Immature natural killer cell (primary cell): ENCODE results near the gene TWF2. TPM values are rescaled to one million over a fixed set of nuclear protein-coding genes. Genes with fewer than 3 reads are reported as not detected.
A peak's percentile ranks its signal among the peaks of the same experiment; 100 is the strongest.

Source experiments
- DNase-seq, 3 donors: peaks; one replicate each; pipeline ENCODE4 v3.0.0; 2022; ENCODE audit warnings: mixed read lengths in 1 of 3
- H3K27ac Mint-ChIP-seq, 6 donors: one replicate each; pipeline ENCODE4 v1.8.0; 2020; ENCODE audit warnings: mixed read lengths in 6 of 6, mild to moderate bottlenecking in 5 of 6, inconsistent platforms in 4 of 6, moderate library complexity in 3 of 6
- H3K27me3 Mint-ChIP-seq, 3 donors: one replicate each; pipeline ENCODE4 v1.8.0; 2020 to 2021; ENCODE audit warnings: low read depth in 3 of 3, mild to moderate bottlenecking in 3 of 3, mixed read lengths in 3 of 3, moderate library complexity in 3 of 3, inconsistent platforms in 1 of 3
- H3K36me3 Mint-ChIP-seq, 3 donors: one replicate each; pipeline ENCODE4 v1.8.0; 2020; ENCODE audit warnings: mixed read lengths in 3 of 3, inconsistent platforms in 2 of 3, mild to moderate bottlenecking in 2 of 3
- H3K4me1 Mint-ChIP-seq, 2 donors: one replicate each; pipeline ENCODE4 v1.8.0; 2020; ENCODE audit warnings: inconsistent platforms in 2 of 2, mild to moderate bottlenecking in 2 of 2, mixed read lengths in 2 of 2, moderate library complexity in 1 of 2
- H3K4me3 Mint-ChIP-seq, 5 donors: one replicate each; pipeline ENCODE4 v1.8.0; 2020; ENCODE audit warnings: mild to moderate bottlenecking in 5 of 5, mixed read lengths in 5 of 5, inconsistent platforms in 3 of 5, moderate library complexity in 3 of 5
- H3K9me3 Mint-ChIP-seq, 6 donors: one replicate each; pipeline ENCODE4 v1.8.0; 2020; ENCODE audit warnings: mild to moderate bottlenecking in 6 of 6, mixed read lengths in 6 of 6, inconsistent platforms in 4 of 6, moderate library complexity in 3 of 6
- polyA plus RNA-seq, 3 donors: library from polyadenylated mRNA; unstranded; fragments of 300-500 nt; fragmentation: Illumina TruSeq; gene quantifications; one replicate each; pipeline ENCODE4 v1.2.3, GENCODE V29; 2021

TWF2 gene
- polyA plus RNA-seq, 3 donors from 2014 or later = 96.4 to 159 (median 143) TPM

DNA sequence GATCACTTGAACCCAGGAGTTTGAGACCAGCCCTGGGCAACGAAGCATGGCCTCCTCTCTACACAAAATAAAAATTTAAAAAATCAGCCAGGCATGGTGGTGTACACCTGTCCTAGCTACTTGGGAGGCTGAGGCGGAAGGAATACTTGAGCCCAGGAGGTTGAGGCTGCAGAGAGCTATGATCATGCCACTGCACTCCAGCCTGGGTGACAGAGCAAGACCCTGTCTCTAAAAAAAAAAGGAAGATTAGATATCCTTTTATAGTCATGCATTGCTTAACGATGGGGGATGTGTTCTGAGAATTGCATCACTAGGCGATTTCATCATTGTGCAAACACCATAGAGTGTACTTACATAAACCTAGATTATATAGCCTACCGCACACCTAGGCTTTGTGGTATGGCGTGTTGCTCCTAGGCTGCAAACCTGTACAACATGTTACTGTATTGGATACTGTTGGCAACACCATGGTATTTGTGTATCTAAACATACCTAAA is 28.4 kb downstream of the TWF2 start:
- H3K9me3 Mint-ChIP-seq = no peaks in the 10 kb centered on the region
- no peaks in the 10 kb centered on the region for H3K4me1 Mint-ChIP-seq

DNA sequence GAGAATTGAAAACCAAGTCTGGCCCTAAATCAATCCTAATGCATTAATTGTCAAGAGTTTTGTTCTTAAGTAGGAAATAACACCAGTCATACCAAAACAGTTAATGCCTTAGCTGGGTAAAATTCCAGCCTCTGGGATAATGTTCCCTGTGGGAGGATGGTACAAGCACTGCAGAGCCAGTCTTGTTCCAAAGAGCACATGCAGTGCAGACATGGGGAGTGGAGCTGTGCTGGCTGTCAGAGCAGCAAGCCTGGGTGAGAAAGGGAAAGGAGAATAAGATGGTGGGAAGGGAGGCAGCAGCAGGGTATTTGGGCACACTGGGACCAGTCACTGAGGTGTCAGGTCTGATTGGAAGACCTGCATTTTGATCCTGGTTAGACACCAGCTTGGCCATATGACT is 28.9 kb downstream of the TWF2 start:
- no peaks in the 10 kb centered on the region for H3K4me1 Mint-ChIP-seq

More for the DNA sequence above, 28.4 kb downstream of the TWF2 start:
- H3K27me3 Mint-ChIP-seq = no peaks in the 10 kb centered on the region
- H3K27ac Mint-ChIP-seq = no peak overlapping the region
- no peak overlapping the region for H3K4me3 Mint-ChIP-seq
- H3K36me3 Mint-ChIP-seq = peaks cover 29 to 73% (median 48%) of the 10 kb centered on the region in 3 donors
- DNase-seq = no peak

DNA sequence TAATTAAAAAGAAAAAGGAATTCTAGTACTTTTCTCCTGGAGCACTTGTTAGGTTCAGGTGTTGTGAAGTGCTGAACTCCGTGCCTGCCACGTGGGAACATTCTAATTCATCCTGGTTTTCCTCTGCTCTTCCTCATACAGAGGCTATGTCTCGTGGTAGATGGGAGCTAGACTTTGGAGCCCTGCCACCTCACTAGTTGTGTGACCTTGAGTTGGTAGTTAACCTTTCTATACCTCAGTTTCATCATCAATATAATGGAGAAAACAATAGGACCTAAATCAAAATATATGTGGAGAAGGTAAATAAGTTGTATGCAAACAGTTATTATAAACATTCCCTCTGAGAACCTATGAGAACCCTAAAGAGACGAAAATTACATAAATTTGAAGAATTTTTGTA is 30.4 kb downstream of the TWF2 start:
- H3K27me3 Mint-ChIP-seq = no peaks in the 10 kb centered on the region
- no peaks in the 10 kb centered on the region for H3K9me3 Mint-ChIP-seq
- H3K4me1 Mint-ChIP-seq = no peaks in the 10 kb centered on the region
- peaks cover 27 to 73% (median 45%) of the 10 kb centered on the region in 3 donors for H3K36me3 Mint-ChIP-seq
- no peak overlapping the region for H3K4me3 Mint-ChIP-seq
- no peak for DNase-seq
- H3K27ac Mint-ChIP-seq = peak overlapping the region in 2 of 6 donors; percentile 25 to 30

More for the DNA sequence above, 28.9 kb downstream of the TWF2 start:
- Mint-ChIP-seq H3K27me3 (no peaks in the 10 kb centered on the region), H3K9me3 (no peaks in the 10 kb centered on the region), H3K27ac (peak overlapping the region in 1 of 6 donors; percentile 52), H3K36me3 (peaks cover 27 to 71% (median 42%) of the 10 kb centered on the region in 3 donors), H3K4me3 (no peak overlapping the region)
- DNase-seq = no peak

DNA sequence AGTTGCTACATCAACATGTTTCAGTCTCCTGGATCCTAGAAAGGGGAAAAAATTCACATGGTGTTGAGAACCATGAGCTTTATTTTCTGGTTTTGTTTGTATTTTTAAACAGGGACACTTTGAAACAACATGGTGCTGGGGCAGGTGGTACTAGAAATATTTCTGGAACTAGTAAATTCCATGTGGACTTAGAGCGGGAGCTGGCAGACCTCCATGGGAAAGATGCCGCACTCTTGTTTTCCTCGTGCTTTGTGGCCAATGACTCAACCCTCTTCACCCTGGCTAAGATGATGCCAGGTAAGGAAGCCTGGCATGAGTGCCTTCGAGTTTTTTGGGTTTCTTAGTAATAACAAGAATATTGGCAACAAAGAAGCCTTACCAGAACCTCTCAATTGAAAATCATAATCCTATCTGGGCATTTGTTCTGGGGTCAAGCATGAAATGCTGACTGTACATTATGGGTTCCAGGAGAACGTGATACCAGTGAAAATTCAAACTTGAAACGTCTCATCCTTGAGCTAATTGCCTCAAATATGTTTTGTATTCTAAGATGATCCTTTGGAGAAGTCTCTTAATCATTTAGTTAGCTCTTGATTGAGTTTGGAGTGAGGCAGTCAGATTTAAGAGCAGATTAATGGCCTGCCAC is 33.1 kb downstream of the TWF2 start:
- Mint-ChIP-seq H3K9me3 (no peaks in the 10 kb centered on the region), H3K4me3 (no peak overlapping the region), H3K4me1 (peaks cover 8 to 10% of the 10 kb centered on the region in 2 donors), H3K27ac (no peak overlapping the region), H3K27me3 (no peaks in the 10 kb centered on the region), H3K36me3 (peaks cover 17 to 64% (median 34%) of the 10 kb centered on the region in 3 donors)
- no peak for DNase-seq

DNA sequence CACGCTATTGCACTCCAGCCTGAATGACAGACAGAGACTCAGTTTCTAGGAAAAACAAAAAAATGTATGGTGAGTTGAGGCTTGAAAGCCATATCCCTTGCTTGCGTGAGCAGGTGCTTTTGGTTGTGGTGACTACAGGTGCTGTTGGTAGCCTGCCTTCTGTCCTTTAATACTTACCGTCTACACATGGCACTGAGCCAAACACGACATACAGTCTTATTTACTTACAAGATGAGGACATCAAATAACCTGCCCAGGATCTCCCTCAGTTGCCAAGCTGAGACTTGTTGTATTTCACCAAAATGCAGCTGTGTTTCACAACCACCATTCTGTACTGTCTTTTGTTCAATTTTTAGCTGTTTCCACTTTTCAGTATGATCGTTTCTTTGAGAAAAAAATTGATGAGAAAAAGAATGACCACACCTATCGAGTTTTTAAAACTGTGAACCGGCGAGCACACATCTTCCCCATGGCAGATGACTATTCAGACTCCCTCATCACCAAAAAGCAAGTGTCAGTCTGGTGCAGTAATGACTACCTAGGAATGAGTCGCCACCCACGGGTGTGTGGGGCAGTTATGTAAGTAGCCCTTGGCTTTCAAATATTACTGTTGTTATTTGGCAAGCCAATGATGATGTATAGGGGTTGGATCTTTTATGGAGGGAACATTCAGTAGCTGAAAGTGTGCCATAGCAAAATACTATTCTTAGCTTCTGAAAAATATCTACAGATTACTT is 34.5 kb downstream of the TWF2 start:
- Mint-ChIP-seq H3K4me3 (no peak overlapping the region), H3K9me3 (peaks cover 0 to 1% (median 0%) of the 10 kb centered on the region in 6 donors), H3K27ac (peak overlapping the region in 1 of 6 donors; percentile 25), H3K27me3 (no peaks in the 10 kb centered on the region), H3K36me3 (peaks cover 21 to 61% (median 31%) of the 10 kb centered on the region in 3 donors), H3K4me1 (peaks cover 13 to 20% of the 10 kb centered on the region in 2 donors)
- DNase-seq = no peak

DNA sequence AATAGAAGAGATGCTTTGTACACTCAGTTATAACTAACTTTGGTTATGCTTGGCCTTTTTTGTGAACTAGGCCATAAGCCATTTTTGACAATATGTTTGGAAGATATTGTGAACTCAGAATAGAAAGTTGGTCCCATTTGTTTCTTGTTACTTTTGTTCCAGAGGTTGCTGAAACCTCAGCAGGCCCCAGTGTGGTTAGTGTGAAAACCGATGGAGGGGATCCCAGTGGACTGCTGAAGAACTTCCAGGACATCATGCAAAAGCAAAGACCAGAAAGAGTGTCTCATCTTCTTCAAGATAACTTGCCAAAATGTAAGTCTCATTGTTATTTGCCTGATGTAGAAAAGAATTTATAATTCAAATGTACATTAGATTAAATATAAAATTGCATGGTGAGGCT is 35.3 kb downstream of the TWF2 start:
- Mint-ChIP-seq H3K4me3 (no peak overlapping the region), H3K27me3 (peaks cover 0 to 2% (median 2%) of the 10 kb centered on the region in 3 donors)
- no peak for DNase-seq

DNA sequence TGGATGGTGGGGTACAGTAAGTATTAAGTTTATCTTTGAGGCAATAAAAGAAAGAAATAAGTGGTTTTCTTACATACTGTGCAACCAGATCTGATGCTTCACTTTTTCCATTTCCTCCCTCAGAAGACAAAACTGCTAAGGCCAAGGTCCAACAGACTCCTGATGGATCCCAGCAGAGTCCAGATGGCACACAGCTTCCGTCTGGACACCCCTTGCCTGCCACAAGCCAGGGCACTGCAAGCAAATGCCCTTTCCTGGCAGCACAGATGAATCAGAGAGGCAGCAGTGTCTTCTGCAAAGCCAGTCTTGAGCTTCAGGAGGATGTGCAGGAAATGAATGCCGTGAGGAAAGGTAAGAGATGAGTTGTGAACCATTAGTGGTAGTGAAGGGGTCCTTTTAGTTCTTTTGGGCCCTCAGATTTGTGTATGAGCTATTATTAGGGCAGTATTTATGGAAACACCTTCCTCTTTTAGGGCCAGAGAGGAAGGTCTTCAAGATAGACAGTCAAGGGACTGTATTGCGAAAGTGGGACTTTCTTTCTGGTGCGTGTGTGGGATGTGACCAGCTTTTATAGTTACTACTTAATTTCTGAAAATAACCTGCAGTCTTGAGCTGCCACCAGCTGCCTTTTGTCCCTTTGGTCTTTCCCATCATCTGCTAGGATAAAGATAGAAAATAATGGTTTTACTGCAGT is 36.4 kb downstream of the TWF2 start:
- Mint-ChIP-seq H3K27ac (peak overlapping the region in 1 of 6 donors; percentile 45), H3K4me3 (no peak overlapping the region), H3K9me3 (peaks cover 0 to 1% (median 0%) of the 10 kb centered on the region in 6 donors), H3K4me1 (peaks cover 29 to 36% of the 10 kb centered on the region in 2 donors), H3K27me3 (peaks cover 4 to 10% (median 9%) of the 10 kb centered on the region in 3 donors), H3K36me3 (peaks cover 21 to 45% (median 23%) of the 10 kb centered on the region in 3 donors)
- no peak for DNase-seq

More for the DNA sequence above, 35.3 kb downstream of the TWF2 start:
- Mint-ChIP-seq H3K36me3 (peaks cover 21 to 55% (median 31%) of the 10 kb centered on the region in 3 donors), H3K9me3 (peaks cover 0 to 1% (median 0%) of the 10 kb centered on the region in 6 donors), H3K4me1 (peaks cover 21 to 28% of the 10 kb centered on the region in 2 donors), H3K27ac (peak overlapping the region in 1 of 6 donors; percentile 17)

DNA sequence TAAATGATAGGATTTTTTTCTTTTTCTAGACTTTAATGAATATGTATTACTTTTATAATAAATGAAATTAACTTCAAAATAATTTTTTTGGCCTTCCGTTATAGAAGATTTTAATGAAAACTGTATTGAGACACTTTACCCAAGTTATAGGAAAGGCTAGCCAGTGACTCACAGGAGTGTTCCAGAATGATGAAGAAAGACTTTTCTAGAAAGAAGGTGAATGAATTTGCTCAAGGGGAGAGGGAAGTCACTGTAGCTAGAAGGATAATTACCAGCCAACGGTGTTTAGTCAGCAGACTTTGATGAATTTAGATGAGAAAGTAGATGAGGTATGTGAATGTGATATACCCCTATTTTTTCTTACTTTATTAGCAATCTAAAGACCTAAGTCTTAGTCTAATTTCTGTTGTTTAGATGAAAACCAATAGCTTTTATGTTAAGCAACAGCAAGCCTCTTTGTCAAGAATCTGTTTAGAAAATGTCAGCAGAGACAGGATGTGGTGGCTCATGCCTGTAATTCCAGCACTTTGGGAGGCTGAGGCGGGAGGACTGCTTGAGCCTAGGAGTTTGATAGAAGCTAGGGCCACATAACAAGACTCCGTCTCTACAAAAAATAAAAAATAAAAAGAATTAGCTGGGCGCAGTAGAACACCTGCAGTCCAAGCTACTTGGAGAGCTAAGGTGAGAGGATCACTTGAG is 37.8 kb downstream of the TWF2 start:
- DNase-seq = no peak
- Mint-ChIP-seq H3K4me1 (peaks cover 35 to 40% of the 10 kb centered on the region in 2 donors), H3K9me3 (peaks cover 0 to 1% (median 0%) of the 10 kb centered on the region in 6 donors), H3K27me3 (peaks cover 4 to 12% (median 9%) of the 10 kb centered on the region in 3 donors), H3K4me3 (no peak overlapping the region), H3K36me3 (peaks cover 18 to 36% (median 20%) of the 10 kb centered on the region in 3 donors), H3K27ac (peak overlapping the region in 1 of 6 donors; percentile 55)

DNA sequence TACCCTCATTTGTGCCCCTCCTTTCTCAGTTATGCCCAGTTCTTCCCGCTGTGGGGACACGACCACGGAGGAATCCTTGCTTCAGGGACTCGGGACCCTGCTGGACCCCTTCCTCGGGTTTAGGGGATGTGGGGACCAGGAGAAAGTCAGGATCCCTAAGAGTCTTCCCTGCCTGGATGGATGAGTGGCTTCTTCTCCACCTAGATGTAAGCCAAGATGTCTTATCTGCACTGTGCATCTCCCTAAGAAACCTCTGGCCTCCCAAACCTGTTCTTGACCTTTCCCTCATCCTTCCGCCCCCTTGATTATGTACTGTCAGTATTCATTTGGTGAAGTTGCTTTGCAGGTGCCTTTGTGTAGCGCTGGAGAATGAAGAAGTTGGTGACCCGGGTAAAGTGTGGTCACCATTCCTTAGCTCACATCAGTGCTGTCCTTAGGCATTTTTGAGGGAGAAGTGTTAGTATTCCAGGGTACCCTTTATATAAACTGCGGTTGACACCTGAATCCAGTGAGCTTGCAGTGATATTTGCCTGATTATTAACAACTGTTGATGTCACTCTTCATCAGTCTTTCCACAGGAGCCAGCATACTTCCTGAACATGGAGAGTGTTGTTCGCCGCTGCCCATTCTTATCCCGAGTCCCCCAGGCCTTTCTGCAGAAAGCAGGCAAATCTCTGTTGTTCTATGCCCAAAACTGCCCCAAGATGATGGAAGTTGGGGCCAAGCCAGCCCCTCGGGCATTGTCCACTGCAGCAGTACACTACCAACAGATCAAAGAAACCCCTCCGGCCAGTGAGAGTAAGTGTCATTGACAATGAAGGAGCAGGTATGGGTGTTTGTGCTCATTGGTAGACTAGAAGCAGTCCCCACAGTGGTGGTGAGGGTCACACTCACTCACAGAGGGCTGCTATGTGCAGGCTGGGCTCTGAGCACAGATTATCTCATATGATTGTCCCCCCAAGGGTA is 40.0 kb downstream of the TWF2 start:
- Mint-ChIP-seq H3K27me3 (peaks cover 4 to 12% (median 9%) of the 10 kb centered on the region in 3 donors), H3K4me3 (peak overlapping the region; percentile 86 to 98 (median 95)), H3K36me3 (peaks cover 8 to 20% (median 10%) of the 10 kb centered on the region in 3 donors), H3K9me3 (peaks cover 0 to 1% (median 0%) of the 10 kb centered on the region in 6 donors), H3K4me1 (peaks cover 35 to 40% of the 10 kb centered on the region in 2 donors), H3K27ac (peak overlapping the region; percentile 88 to 97 (median 94))
- no peak for DNase-seq

DNA sequence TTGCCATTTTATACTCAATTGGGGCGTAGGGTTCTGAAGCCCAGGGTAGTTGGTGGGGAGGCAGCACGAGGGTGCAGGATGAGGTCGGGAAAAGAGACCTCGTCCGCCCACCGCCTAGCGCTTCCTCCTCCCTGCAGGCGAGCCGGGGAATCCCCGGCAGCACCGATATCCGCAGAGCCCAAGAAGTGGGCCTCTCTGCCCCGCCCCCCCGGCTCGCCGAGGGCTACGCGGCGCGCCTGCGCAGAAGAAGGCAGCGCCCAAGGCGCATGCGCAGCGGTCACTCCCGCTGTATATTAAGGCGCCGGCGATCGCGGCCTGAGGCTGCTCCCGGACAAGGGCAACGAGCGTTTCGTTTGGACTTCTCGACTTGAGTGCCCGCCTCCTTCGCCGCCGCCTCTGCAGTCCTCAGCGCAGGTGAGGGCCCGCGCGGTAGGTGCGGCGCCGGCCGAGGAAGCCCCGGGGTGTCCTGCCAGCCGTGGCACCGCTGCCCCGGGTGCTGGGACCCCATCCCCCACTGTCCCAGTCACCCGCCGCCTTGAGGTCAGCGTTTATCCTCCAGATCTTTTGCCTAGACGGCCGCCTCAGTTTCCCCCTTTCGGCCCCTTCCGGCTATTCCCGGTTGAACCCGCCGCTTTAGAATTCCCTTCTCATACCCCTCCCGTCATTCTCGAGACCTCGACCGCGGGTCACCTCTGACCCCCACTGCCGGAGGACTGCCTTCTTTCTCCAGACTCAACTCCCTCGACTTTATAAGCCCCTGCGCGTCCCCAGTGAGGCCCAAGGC is 40.9 kb downstream of the TWF2 start, which contains the start of gene ALAS1:
Gene ALAS1 (plus strand): TSS at position 319 of the 784 bp plus-strand sequence. CDS start 1,082 bp downstream, outside the sequence.
- Mint-ChIP-seq H3K4me3 (peak within 1 kb of the TSS; percentile 86 to 98 (median 95)), H3K27me3 (peaks cover 7 to 12% (median 9%) of the 10 kb centered on the region in 3 donors), H3K4me1 (peaks cover 35 to 40% of the 10 kb centered on the region in 2 donors), H3K36me3 (peaks cover 3 to 12% (median 4%) of the 10 kb centered on the region in 3 donors), H3K9me3 (peaks cover 0 to 1% (median 0%) of the 10 kb centered on the region in 6 donors), H3K27ac (peak within 1 kb of the TSS; percentile 94 to 97 (median 97))
- DNase-seq = peak; percentile 95 to 96 (median 96)

DNA sequence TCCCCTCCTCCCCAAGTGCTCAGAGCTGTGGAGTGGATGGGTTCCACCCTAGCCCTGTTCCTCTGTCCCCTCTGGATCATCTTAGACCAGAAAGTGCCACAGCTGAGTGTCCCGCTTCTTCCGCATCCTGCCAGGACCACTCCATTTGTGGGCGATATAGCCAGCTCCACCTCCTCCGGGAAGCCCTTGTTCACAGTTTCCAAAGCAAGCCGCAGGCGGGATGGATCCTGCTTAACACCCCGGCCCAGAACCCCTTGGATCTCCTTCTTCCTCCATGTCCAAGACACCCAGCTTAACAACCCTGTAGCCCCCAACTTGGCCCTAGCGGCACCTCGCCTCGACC is 41.5 kb downstream of the TWF2 start:
- peaks cover 0 to 1% (median 0%) of the 10 kb centered on the region in 6 donors for H3K9me3 Mint-ChIP-seq
- H3K27me3 Mint-ChIP-seq = peaks cover 7 to 14% (median 9%) of the 10 kb centered on the region in 3 donors
- H3K4me3 Mint-ChIP-seq = peak overlapping the region; percentile 86 to 98 (median 94)
- peak overlapping the region; percentile 94 to 97 (median 97) for H3K27ac Mint-ChIP-seq
- H3K36me3 Mint-ChIP-seq = peaks cover 3 to 7% (median 4%) of the 10 kb centered on the region in 3 donors
- no peak for DNase-seq
- peaks cover 33 to 38% of the 10 kb centered on the region in 2 donors for H3K4me1 Mint-ChIP-seq
